Testis (tissue), 3 donors: ENCODE measurements around the gene CD151. TPM values are rescaled to one million over a fixed set of nuclear protein-coding genes. Genes with fewer than 3 reads are reported as not detected.

Experiments used
- DNase-seq: peaks from one replicate; pipeline ENCODE4 v3.0.0-alpha.2; 2019
- H3K27ac ChIP-seq, 2 donors: fragments of 200-600 bp; sonication (generic); one replicate each; pipeline ENCODE4 v1.5.1; 2019
- H3K27me3 ChIP-seq: fragments of 200-600 bp; sonication (generic); one replicate; pipeline ENCODE4 v1.5.1; 2019
- H3K36me3 ChIP-seq: fragments of 200-600 bp; sonication (generic); one replicate; pipeline ENCODE4 v1.5.1; 2017; ENCODE audit warnings: low read depth; ENCODE audit errors: missing control alignments
- H3K4me1 ChIP-seq: fragments of 200-600 bp; sonication (generic); one replicate; pipeline ENCODE4 v1.5.1; 2019
- H3K4me3 ChIP-seq, 2 donors: fragments of 200-600 bp; sonication (generic); one replicate each; pipeline ENCODE4 v1.5.1; 2017 to 2019
- H3K9me3 ChIP-seq: fragments of 200-600 bp; sonication (generic); one replicate; pipeline ENCODE4 v1.5.1; 2017
- CTCF ChIP-seq, 3 experiments: fragments of 450-650 bp in 2 of 3; fragments of 200-600 bp in 1 of 3; sonication (generic) in 1 of 3; IDR thresholded peaks; one replicate each; pipeline ENCODE4 v1.5.1; 2016 to 2019; ENCODE audit warnings: antibody characterized with exemption in 3 of 3, mild to moderate bottlenecking in 2 of 3, moderate library complexity in 1 of 3
- POLR2A ChIP-seq: fragments of 450-650 bp; IDR thresholded peaks from one replicate; pipeline ENCODE4 v1.6.1; 2017; ENCODE audit warnings: antibody characterized with exemption, mild to moderate bottlenecking, moderate library complexity
- WGBS, 2 donors: methylation state at CpG; one replicate each; pipeline ENCODE4 v1.1.5; 2018; 5-methylcytosine and 5-hydroxymethylcytosine counted together
- intact Hi-C: fragments of 100-400 bp; cut with DNase I; formaldehyde crosslinking; loops from one replicate; pipeline ENCODE4 v1.15.1; 2023; ENCODE audit warnings: low total_unique reads
- polyA plus RNA-seq: library from polyadenylated mRNA; stranded (reverse); fragments of 350-450 nt; fragmentation: Illumina TruSeq; extraction: RNeasy Lipid Tissue Mini Kit (QIAGEN cat#74804); gene quantifications from one replicate; pipeline ENCODE4 v1.2.3, GENCODE V29; 2014; ENCODE audit warnings: low read depth, low replicate concordance; ENCODE audit not compliant: insufficient read depth
- total RNA-seq, 2 donors: library from RNA; depleted of rRNA; stranded (reverse); fragments of >200 nt; gene quantifications; one replicate each; pipeline ENCODE4 v1.2.3, GENCODE V29; 2016

CD151 gene
- total and polyA plus RNA-seq, 3 donors from 2014 or later: 108 to 201 (median 195) TPM

GRCh38 chr11:788009-788640 is 44.6 kb upstream of the CD151 start:
- H3K27ac ChIP-seq: no peak overlapping the region
- intact Hi-C loops: no loop called here
- H3K36me3 ChIP-seq: no peaks in the 10 kb centered on the region
- H3K9me3 ChIP-seq: no peaks in the 10 kb centered on the region
- DNase-seq: no peak
- H3K4me1 ChIP-seq: no peaks in the 10 kb centered on the region
- H3K4me3 ChIP-seq: no peak overlapping the region
- WGBS, 2 donors: 59 to 75% methylated on average over 11 to 19 of the region's 28 CpGs
- H3K27me3 ChIP-seq: no peaks in the 10 kb centered on the region
- no peak for TF ChIP-seq CTCF (IDR thresholded peaks at IDR 0.05)
- TF ChIP-seq POLR2A: no peak

DNA sequence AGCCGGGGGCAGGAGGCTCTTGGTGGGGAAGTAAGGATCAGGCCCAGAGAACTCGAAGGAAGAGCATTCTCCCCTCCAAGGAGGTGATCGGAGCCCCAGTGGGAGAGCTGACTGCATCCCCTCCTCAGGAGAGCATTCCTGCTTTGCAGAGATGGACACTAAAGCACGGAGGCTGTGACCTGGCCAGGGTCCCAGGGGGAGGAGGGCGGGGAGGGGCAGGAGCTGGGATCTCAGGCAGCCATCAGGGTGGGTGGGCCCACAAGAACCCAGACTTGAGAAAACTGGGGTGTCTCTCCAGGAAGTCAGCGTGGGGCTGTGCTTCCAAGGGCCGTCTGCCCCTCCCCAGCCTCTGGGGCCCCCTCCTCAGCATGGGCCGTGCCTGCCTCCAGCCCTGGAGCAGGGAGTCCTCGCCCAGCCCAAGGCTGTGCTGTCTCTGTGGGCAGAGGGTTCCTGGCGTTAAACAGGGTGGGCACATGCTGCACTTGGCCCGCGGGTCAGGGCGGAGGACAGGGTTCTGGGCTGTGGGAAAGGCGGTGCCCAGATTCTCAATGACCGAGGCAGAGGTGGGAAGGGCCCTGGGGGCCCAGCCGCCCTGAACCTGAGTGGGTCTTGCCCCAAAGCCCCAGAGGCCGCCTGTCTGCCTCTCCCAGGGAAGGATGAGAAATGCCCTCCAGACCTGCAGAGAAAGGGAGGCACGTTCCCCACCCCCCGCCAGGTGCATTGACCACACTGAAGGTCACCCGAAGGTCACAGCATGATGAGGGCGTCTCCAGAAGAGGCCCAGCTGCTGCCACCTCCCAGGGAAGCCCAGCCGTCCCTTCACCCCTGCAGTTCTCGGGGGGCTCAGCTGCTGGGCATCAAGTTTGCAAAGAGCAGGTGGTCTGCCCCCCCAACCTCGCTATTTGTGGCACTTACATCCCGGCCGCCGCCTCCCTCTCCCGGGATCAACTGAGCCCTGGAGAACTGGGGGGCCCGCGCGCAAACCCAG is 43.5 kb upstream of the CD151 start:
- intact Hi-C loops: no loop called here
- H3K4me3 ChIP-seq: no peak overlapping the region
- H3K36me3 ChIP-seq: no peaks in the 10 kb centered on the region
- H3K9me3 ChIP-seq: no peaks in the 10 kb centered on the region
- 36 to 70% methylated on average over 2 to 28 of the region's 31 CpGs for WGBS, 2 donors
- H3K4me1 ChIP-seq: no peaks in the 10 kb centered on the region
- DNase-seq: no peak
- H3K27ac ChIP-seq: no peak overlapping the region
- TF ChIP-seq CTCF (IDR thresholded peaks at IDR 0.05) (no peak), POLR2A (no peak)
- H3K27me3 ChIP-seq: no peaks in the 10 kb centered on the region

- TF ChIP-seq CTCF (IDR thresholded peaks at IDR 0.05) (no peak), POLR2A (no peak)
- WGBS, 2 donors: 4% methylated on average over 34 of the region's 44 CpGs; no CpG with 5 or more reads in 1 of the 2 donors
- Histone ChIP-seq H3K27ac (no peak within 1 kb of the TSS), H3K4me3 (no peak within 1 kb of the TSS), H3K36me3 (no peaks in the 10 kb centered on the region), H3K27me3 (no peaks in the 10 kb centered on the region), H3K4me1 (peaks cover 5% of the 10 kb centered on the region), H3K9me3 (no peaks in the 10 kb centered on the region)
- no peak for DNase-seq
- intact Hi-C loops: no loop called here
Measured at GRCh38 chr11:789943-790342, 42.8 kb upstream of the CD151 start, which contains the start of gene CEND1. Gene CEND1, minus strand, starts transcription at chr11:790090. Its CDS starts 1,514 bp downstream, at chr11:788576.

DNA sequence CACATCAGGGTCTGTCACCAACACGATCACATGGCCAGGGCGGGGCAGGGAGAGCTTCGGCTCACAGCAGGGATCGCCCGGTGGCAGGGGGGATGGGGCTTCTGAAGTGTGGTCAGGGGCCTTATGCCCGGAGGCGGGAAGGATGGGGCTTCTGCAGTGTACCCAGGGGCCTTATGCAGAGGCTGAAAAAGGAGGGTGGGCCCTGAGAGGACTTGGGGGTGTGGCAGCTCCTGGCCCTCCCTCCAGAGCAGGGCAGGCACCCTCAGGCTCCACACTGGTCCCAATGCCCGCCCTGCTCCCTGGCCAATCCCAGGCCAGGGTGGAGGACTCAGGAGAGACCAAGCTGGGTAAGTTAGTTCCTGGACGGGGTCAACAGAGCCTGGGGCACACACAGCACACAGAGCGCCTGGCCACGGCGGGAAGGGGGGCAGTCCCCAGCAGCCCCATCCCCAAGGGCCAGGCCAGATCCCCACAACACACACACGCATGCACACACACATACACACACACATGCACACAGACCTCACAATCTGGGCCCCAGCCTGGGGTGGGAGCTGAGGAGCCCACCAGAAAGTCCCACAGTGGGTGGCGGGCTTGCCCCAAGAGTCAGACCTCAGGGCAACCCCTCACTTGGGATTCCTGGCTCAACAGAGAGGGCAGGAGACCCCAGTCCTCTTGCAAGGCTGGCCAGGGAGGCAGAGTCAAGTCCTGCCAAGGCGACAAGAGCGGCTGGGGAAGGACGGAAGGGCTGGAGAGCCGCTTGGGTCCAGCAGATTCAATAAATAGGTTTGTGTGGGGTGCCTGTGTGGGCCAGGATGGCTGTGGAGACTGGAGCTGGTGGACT is 41.8 kb upstream of the CD151 start:
- Histone ChIP-seq H3K4me1 (peaks cover 15% of the 10 kb centered on the region), H3K9me3 (no peaks in the 10 kb centered on the region), H3K4me3 (no peak overlapping the region), H3K27me3 (no peaks in the 10 kb centered on the region), H3K27ac (no peak overlapping the region), H3K36me3 (no peaks in the 10 kb centered on the region)
- 66 to 74% methylated on average over 6 to 18 of the region's 18 CpGs for WGBS, 2 donors
- TF ChIP-seq CTCF (IDR thresholded peaks at IDR 0.05): no peak
- no peak for TF ChIP-seq POLR2A
- intact Hi-C loops: no loop called here
- no peak for DNase-seq
